Gastroesophageal sphincter (tissue), 4 donors: ENCODE results near the gene LTB4R. TPM values are rescaled to one million over a fixed set of nuclear protein-coding genes. Genes with fewer than 3 reads are reported as not detected.

Experiments
- ATAC-seq: fragments of 150-250 bp; one replicate; pipeline ENCODE4 v1.9.1; 2016; ENCODE audit warnings: mild to moderate bottlenecking, moderate library complexity
- H3K27ac ChIP-seq, 4 donors: fragments of 200-600 bp; sonication (generic) in 3 of 4; 1 replicate in 3 of 4; 2 replicates in 1 of 4; pipeline ENCODE4 v1.5.1; 2016 to 2019
- H3K27me3 ChIP-seq: fragments of 200-600 bp; sonication (generic); one replicate; pipeline ENCODE4 v1.5.1; 2019
- H3K36me3 ChIP-seq, 2 donors: fragments of 200-600 bp; sonication (generic); one replicate each; pipeline ENCODE4 v1.5.1; 2019; ENCODE audit warnings: control low read depth in 1 of 2
- H3K4me1 ChIP-seq, 3 donors: fragments of 200-600 bp; sonication (generic); 1 replicate in 2 of 3; 2 replicates in 1 of 3; pipeline ENCODE4 v1.5.1; 2016 to 2019; ENCODE audit warnings: control low read depth in 2 of 3
- H3K4me3 ChIP-seq, 2 donors: fragments of 200-600 bp; sonication (generic); one replicate each; pipeline ENCODE4 v1.5.1; 2019; ENCODE audit warnings: mild to moderate bottlenecking in 1 of 2, moderate library complexity in 1 of 2
- H3K9me3 ChIP-seq, 3 donors: fragments of 200-600 bp; sonication (generic); one replicate each; pipeline ENCODE4 v1.5.1; 2017 to 2019; ENCODE audit warnings: control low read depth in 2 of 3
- CTCF ChIP-seq, 4 experiments: fragments of 200-600 bp in 2 of 4; fragments of 450-650 bp in 2 of 4; sonication (generic) in 1 of 4; IDR thresholded peaks; one replicate each; pipeline ENCODE4 v1.5.1; 2017 to 2019; ENCODE audit warnings: antibody characterized with exemption in 4 of 4, mild to moderate bottlenecking in 2 of 4, moderate library complexity in 2 of 4
- EP300 ChIP-seq: sonication (generic); formaldehyde crosslinking; IDR thresholded peaks from one replicate; pipeline ENCODE4 v1.6.1; 2017; ENCODE audit warnings: antibody characterized with exemption, mild to moderate bottlenecking
- POLR2A ChIP-seq, 2 donors: fragments of 450-650 bp; IDR thresholded peaks; one replicate each; pipeline ENCODE4 v1.6.1; 2017; ENCODE audit warnings: antibody characterized with exemption in 2 of 2, mild to moderate bottlenecking in 2 of 2, moderate library complexity in 1 of 2
- POLR2AphosphoS5 ChIP-seq: sonication (generic); formaldehyde crosslinking; IDR thresholded peaks from one replicate; pipeline ENCODE4 v1.6.1; 2017; ENCODE audit warnings: antibody characterized with exemption
- WGBS, 2 donors: methylation state at CpG; one replicate each; pipeline ENCODE4 v1.1.5; 2018; ENCODE audit warnings: low coverage in 1 of 2; 5-methylcytosine and 5-hydroxymethylcytosine counted together
- total RNA-seq, 4 donors: library from RNA; depleted of rRNA; stranded (reverse); fragments of >200 nt; gene quantifications; one replicate each; pipeline ENCODE4 v1.1.0, GENCODE V29; 2016

The LTB4R gene
- total RNA-seq, 4 donors from 2014 or later = 3.0 to 4.2 (median 3.4) TPM

DNA sequence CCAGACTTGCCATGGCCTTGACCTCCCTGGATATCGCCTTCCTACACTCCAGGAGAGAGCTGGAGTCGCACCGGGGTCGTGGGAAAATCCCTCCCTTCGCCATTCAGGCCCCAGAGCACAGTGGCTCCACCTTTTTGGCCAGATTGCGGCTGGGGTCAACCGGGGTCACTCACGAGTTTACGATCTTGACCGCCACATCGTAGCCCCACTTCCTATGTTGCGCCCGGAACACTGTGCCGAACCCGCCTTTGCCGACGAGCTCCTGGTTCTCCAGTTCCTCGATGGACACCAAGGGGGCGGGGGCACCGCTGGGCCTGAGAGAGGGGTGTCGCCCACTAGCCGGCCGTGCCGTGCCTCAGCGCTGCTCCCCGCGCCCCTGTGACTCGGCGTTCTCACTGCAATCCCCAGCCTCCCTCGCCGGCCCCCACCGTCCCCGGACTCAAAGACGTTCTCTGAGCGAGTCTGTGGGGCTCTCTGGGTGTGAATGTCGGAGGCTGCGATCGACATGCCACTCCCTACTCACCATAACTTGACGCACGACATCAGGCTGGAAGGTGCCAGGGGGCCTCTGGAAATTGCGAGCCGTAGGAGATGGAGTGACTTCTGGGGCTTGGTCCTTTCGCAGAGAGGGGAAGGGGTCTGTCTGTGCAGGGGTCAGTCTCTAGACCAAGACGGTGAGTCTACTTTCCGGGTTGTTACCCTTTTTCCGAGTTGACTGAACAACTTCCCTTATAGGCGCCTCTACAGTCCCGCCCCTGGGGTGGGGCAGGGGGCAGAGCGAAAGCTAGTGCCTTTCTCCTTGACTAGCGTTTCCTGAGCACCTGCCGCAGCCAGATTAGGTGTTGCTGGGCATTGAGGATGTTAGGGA is 28.2 kb downstream of the LTB4R start, which contains the start of gene RIPK3:
RIPK3 (minus strand) TSS at position 708 of the 868 bp plus-strand sequence; CDS start at position 543, 165 bp downstream.
- no peaks in the 10 kb centered on the region for H3K9me3 ChIP-seq
- peak within 1 kb of the TSS in 3 of 4 donors; percentile 24 to 57 (median 54) for H3K27ac ChIP-seq
- 12 to 39% methylated on average over 5 to 11 of the region's 51 CpGs for WGBS, 2 donors
- ATAC-seq = peak; percentile 29
- peaks cover 55% of the 10 kb centered on the region for H3K27me3 ChIP-seq
- H3K4me3 ChIP-seq = peak within 1 kb of the TSS; percentile 31 to 51
- H3K36me3 ChIP-seq = peaks cover 0 to 8% of the 10 kb centered on the region in 2 donors
- H3K4me1 ChIP-seq = peaks cover 0 to 34% (median 11%) of the 10 kb centered on the region in 3 donors
- TF ChIP-seq POLR2A (IDR thresholded peaks at IDR 0.05) (no peak), CTCF (IDR thresholded peaks at IDR 0.05) (no peak), EP300 (no peak), POLR2AphosphoS5 (no peak)

GRCh38 chr14:24340606-24341005 is 29.3 kb downstream of the LTB4R start:
- Histone ChIP-seq H3K36me3 (peaks cover 0 to 8% of the 10 kb centered on the region in 2 donors), H3K27ac (no peak overlapping the region), H3K4me1 (peaks cover 0 to 27% (median 5%) of the 10 kb centered on the region in 3 donors), H3K4me3 (no peak overlapping the region), H3K27me3 (peaks cover 44% of the 10 kb centered on the region), H3K9me3 (no peaks in the 10 kb centered on the region)
- no peak for ATAC-seq
- no CpG with 5 or more reads among the region's 1 CpG for WGBS, 2 donors
- TF ChIP-seq CTCF (IDR thresholded peaks at IDR 0.05) (no peak), POLR2A (IDR thresholded peaks at IDR 0.05) (no peak), EP300 (no peak), POLR2AphosphoS5 (no peak)

DNA sequence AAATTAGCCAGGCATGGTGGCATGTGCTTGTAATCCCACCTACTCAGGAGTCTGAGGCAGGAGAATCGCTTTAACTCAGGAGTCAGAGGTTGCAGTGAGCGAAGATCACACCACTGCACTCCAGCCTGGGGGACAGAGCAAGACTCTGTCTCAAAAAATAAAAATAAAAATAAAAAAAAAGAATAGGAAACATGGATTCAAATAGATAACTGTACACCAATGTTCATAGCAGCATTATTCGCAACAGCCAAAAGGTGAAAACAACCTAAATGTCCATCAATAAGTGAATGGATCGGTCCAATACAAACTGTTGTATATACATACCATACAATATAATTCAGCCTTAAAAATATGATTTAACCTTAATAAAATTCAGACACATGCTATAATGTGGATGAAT is 31.6 kb downstream of the LTB4R start:
- Histone ChIP-seq H3K4me1 (peaks cover 0 to 21% (median 5%) of the 10 kb centered on the region in 3 donors), H3K9me3 (no peaks in the 10 kb centered on the region), H3K27me3 (peaks cover 37% of the 10 kb centered on the region), H3K36me3 (peaks cover 0 to 1% of the 10 kb centered on the region in 2 donors), H3K4me3 (no peak overlapping the region), H3K27ac (no peak overlapping the region)
- WGBS, 2 donors = 89 to 100% methylated on average over 2 to 4 of the region's 4 CpGs
- TF ChIP-seq POLR2AphosphoS5 (no peak), CTCF (IDR thresholded peaks at IDR 0.05) (no peak), POLR2A (IDR thresholded peaks at IDR 0.05) (no peak), EP300 (no peak)
- ATAC-seq = no peak

- no peaks in the 10 kb centered on the region for H3K36me3 ChIP-seq
- no peak overlapping the region for H3K4me3 ChIP-seq
- TF ChIP-seq POLR2AphosphoS5 (no peak), CTCF (IDR thresholded peaks at IDR 0.05) (no peak), POLR2A (IDR thresholded peaks at IDR 0.05) (no peak), EP300 (no peak)
- no peak overlapping the region for H3K27ac ChIP-seq
- H3K27me3 ChIP-seq = peaks cover 30% of the 10 kb centered on the region
- no peaks in the 10 kb centered on the region for H3K9me3 ChIP-seq
- H3K4me1 ChIP-seq = peaks cover 0 to 10% (median 2%) of the 10 kb centered on the region in 3 donors
- ATAC-seq = no peak
- WGBS, 2 donors = 57% methylated on average over 6 of the region's 7 CpGs; no CpG with 5 or more reads in 1 of the 2 donors
Observed at GRCh38 chr14:24343795-24344660, 32.7 kb downstream of the LTB4R start.
